Activated CD8-positive, alpha-beta T cell treated with anti-CD3 and anti-CD28 coated beads for 36 hours (primary cell): ENCODE measurements around the gene TRAM2. TPM values are rescaled to one million over a fixed set of nuclear protein-coding genes. Genes with fewer than 3 reads are reported as not detected.

Experiments
- ATAC-seq: fragments of 200-7000 bp; cut with Tn5 transposase; one replicate; pipeline ENCODE4 v1.10.0; 2021; ENCODE audit warnings: mild to moderate bottlenecking, moderate library complexity
- CTCF ChIA-PET: fragments of 350-600 bp; sonication (Branson Sonifier 250); formaldehyde crosslinking; loops from one replicate; lab custom pipeline; 2021; ENCODE audit warnings: antibody characterized with exemption; lab: Charles Lee
- POLR2A ChIA-PET: fragments of 350-600 bp; sonication (Branson Sonifier 250); formaldehyde crosslinking; loops from one replicate; lab custom pipeline; 2021; ENCODE audit warnings: antibody characterized with exemption; lab: Charles Lee
- DNase-seq: peaks from one replicate; pipeline ENCODE4 v3.0.0-alpha.2; 2020
- H3K27ac Mint-ChIP-seq: one replicate; pipeline ENCODE4 v1.8.0; 2021; ENCODE audit warnings: mild to moderate bottlenecking, mixed read lengths
- H3K27me3 Mint-ChIP-seq: one replicate; pipeline ENCODE4 v1.8.0; 2021; ENCODE audit warnings: mixed read lengths
- H3K36me3 Mint-ChIP-seq: one replicate; pipeline ENCODE4 v1.8.0; 2021; ENCODE audit warnings: low read depth, mixed read lengths
- H3K4me1 Mint-ChIP-seq: one replicate; pipeline ENCODE4 v1.8.0; 2021; ENCODE audit warnings: low read depth, mixed read lengths
- H3K4me3 Mint-ChIP-seq: one replicate; pipeline ENCODE4 v1.8.0; 2021; ENCODE audit warnings: mild to moderate bottlenecking, moderate library complexity, mixed read lengths
- H3K9me3 Mint-ChIP-seq: one replicate; pipeline ENCODE4 v1.8.0; 2021; ENCODE audit warnings: mixed read lengths
- CTCF ChIP-seq: fragments of 200-600 bp; IDR thresholded peaks from one replicate; pipeline ENCODE4 v1.8.0; 2022; ENCODE audit warnings: antibody characterized with exemption, mild to moderate bottlenecking
- intact Hi-C: fragments of 100-400 bp; cut with micrococcal nuclease; formaldehyde crosslinking; loops from one replicate; pipeline ENCODE4 v1.10.0; 2022
- total RNA-seq, 2 experiments: library from RNA; stranded (reverse); gene quantifications; one replicate each; pipeline ENCODE4 v1.2.3, GENCODE V29; 2021

Gene TRAM2
- total RNA-seq, 2 experiments from 2014 or later, result 0.94 to 1.0 TPM

GRCh38 chr6:52507557-52508260 lies 69.2 kb downstream of the TRAM2 start:
- POLR2A ChIA-PET, result no interaction called here
- no peaks in the 10 kb centered on the region for H3K9me3 Mint-ChIP-seq
- H3K27me3 Mint-ChIP-seq, result no peaks in the 10 kb centered on the region
- CTCF ChIA-PET, result interaction anchor here (1.0 kb wide), 1 partner anchor 249 kb away, joined by 4 read pairs; no protein-coding TSS in a partner anchor
- no peak for TF ChIP-seq CTCF
- ATAC-seq, result no peak
- intact Hi-C loops, result no loop called here
- no peaks in the 10 kb centered on the region for H3K36me3 Mint-ChIP-seq
- no peak overlapping the region for H3K4me3 Mint-ChIP-seq
- no peaks in the 10 kb centered on the region for H3K4me1 Mint-ChIP-seq
- DNase-seq, result no peak
- H3K27ac Mint-ChIP-seq, result no peak overlapping the region

- ChIA-PET POLR2A (no interaction called here), CTCF (interaction anchor here (1.4 kb wide), 1 partner anchor 145 kb away, joined by 6 read pairs; no protein-coding TSS in a partner anchor)
- intact Hi-C loops, result no loop called here
- no peaks in the 10 kb centered on the region for H3K27me3 Mint-ChIP-seq
- no peak for DNase-seq
- H3K4me3 Mint-ChIP-seq, result no peak overlapping the region
- H3K27ac Mint-ChIP-seq, result no peak overlapping the region
- H3K9me3 Mint-ChIP-seq, result no peaks in the 10 kb centered on the region
- no peak for TF ChIP-seq CTCF
- no peaks in the 10 kb centered on the region for H3K4me1 Mint-ChIP-seq
- ATAC-seq, result no peak
- H3K36me3 Mint-ChIP-seq, result no peaks in the 10 kb centered on the region
Observed at GRCh38 chr6:52506476-52506875, 70.4 kb downstream of the TRAM2 start.

- ChIA-PET CTCF (interaction anchor here (1.4 kb wide), 1 partner anchor 146 kb away, joined by 6 read pairs; no protein-coding TSS in a partner anchor), POLR2A (no interaction called here)
- H3K27me3 Mint-ChIP-seq, result no peaks in the 10 kb centered on the region
- ATAC-seq (no peak), DNase-seq (peak; percentile 7)
- no peak overlapping the region for H3K4me3 Mint-ChIP-seq
- H3K36me3 Mint-ChIP-seq, result no peaks in the 10 kb centered on the region
- no peaks in the 10 kb centered on the region for H3K9me3 Mint-ChIP-seq
- H3K27ac Mint-ChIP-seq, result no peak overlapping the region
- no peaks in the 10 kb centered on the region for H3K4me1 Mint-ChIP-seq
- intact Hi-C loops, result no loop called here
- TF ChIP-seq CTCF, result no peak
Observed at GRCh38 chr6:52505726-52506409, 71.0 kb downstream of the TRAM2 start.

- ChIA-PET CTCF (no interaction called here), POLR2A (no interaction called here)
- TF ChIP-seq CTCF, result no peak
- Mint-ChIP-seq H3K4me3 (no peak overlapping the region), H3K27me3 (no peaks in the 10 kb centered on the region), H3K27ac (no peak overlapping the region), H3K4me1 (no peaks in the 10 kb centered on the region), H3K36me3 (no peaks in the 10 kb centered on the region), H3K9me3 (no peaks in the 10 kb centered on the region)
- intact Hi-C loops, result no loop called here
- DNase-seq (no peak), ATAC-seq (no peak)
Observed at GRCh38 chr6:52504782-52505136, 72.1 kb downstream of the TRAM2 start.
